ENCODE results near the gene FCN2.

- TF ChIP-seq CTCF (IDR thresholded peaks at IDR 0.05) (no peak), EP300 (IDR thresholded peaks at IDR 0.05) (no peak)
Measured at GRCh38 chr9:134930398-134930797, 49.8 kb downstream of the FCN2 start.

All from upper lobe of left lung (tissue), 4 donors.